ENCODE results near the gene PSMA8. TPM values are rescaled to one million over a fixed set of nuclear protein-coding genes. Genes with fewer than 3 reads are reported as not detected.

PSMA8 gene
- total and polyA plus RNA-seq, 2 of the 8 experiments (the other 6 are each of a cell fraction or from before 2014, with no cell fraction given) = not detected

GRCh38 chr18:26233208-26233607 is 99.5 kb downstream of the PSMA8 start (continued):
- TF ChIP-seq, protein P1, sequence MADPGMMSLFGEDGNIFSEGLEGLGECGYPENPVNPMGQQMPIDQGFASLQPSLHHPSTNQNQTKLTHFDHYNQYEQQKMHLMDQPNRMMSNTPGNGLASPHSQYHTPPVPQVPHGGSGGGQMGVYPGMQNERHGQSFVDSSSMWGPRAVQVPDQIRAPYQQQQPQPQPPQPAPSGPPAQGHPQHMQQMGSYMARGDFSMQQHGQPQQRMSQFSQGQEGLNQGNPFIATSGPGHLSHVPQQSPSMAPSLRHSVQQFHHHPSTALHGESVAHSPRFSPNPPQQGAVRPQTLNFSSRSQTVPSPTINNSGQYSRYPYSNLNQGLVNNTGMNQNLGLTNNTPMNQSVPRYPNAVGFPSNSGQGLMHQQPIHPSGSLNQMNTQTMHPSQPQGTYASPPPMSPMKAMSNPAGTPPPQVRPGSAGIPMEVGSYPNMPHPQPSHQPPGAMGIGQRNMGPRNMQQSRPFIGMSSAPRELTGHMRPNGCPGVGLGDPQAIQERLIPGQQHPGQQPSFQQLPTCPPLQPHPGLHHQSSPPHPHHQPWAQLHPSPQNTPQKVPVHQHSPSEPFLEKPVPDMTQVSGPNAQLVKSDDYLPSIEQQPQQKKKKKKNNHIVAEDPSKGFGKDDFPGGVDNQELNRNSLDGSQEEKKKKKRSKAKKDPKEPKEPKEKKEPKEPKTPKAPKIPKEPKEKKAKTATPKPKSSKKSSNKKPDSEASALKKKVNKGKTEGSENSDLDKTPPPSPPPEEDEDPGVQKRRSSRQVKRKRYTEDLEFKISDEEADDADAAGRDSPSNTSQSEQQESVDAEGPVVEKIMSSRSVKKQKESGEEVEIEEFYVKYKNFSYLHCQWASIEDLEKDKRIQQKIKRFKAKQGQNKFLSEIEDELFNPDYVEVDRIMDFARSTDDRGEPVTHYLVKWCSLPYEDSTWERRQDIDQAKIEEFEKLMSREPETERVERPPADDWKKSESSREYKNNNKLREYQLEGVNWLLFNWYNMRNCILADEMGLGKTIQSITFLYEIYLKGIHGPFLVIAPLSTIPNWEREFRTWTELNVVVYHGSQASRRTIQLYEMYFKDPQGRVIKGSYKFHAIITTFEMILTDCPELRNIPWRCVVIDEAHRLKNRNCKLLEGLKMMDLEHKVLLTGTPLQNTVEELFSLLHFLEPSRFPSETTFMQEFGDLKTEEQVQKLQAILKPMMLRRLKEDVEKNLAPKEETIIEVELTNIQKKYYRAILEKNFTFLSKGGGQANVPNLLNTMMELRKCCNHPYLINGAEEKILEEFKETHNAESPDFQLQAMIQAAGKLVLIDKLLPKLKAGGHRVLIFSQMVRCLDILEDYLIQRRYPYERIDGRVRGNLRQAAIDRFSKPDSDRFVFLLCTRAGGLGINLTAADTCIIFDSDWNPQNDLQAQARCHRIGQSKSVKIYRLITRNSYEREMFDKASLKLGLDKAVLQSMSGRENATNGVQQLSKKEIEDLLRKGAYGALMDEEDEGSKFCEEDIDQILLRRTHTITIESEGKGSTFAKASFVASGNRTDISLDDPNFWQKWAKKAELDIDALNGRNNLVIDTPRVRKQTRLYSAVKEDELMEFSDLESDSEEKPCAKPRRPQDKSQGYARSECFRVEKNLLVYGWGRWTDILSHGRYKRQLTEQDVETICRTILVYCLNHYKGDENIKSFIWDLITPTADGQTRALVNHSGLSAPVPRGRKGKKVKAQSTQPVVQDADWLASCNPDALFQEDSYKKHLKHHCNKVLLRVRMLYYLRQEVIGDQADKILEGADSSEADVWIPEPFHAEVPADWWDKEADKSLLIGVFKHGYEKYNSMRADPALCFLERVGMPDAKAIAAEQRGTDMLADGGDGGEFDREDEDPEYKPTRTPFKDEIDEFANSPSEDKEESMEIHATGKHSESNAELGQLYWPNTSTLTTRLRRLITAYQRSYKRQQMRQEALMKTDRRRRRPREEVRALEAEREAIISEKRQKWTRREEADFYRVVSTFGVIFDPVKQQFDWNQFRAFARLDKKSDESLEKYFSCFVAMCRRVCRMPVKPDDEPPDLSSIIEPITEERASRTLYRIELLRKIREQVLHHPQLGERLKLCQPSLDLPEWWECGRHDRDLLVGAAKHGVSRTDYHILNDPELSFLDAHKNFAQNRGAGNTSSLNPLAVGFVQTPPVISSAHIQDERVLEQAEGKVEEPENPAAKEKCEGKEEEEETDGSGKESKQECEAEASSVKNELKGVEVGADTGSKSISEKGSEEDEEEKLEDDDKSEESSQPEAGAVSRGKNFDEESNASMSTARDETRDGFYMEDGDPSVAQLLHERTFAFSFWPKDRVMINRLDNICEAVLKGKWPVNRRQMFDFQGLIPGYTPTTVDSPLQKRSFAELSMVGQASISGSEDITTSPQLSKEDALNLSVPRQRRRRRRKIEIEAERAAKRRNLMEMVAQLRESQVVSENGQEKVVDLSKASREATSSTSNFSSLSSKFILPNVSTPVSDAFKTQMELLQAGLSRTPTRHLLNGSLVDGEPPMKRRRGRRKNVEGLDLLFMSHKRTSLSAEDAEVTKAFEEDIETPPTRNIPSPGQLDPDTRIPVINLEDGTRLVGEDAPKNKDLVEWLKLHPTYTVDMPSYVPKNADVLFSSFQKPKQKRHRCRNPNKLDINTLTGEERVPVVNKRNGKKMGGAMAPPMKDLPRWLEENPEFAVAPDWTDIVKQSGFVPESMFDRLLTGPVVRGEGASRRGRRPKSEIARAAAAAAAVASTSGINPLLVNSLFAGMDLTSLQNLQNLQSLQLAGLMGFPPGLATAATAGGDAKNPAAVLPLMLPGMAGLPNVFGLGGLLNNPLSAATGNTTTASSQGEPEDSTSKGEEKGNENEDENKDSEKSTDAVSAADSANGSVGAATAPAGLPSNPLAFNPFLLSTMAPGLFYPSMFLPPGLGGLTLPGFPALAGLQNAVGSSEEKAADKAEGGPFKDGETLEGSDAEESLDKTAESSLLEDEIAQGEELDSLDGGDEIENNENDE (IDR thresholded peaks at IDR 0.05; ENCODE audit: insufficient replicate concordance, low read length) = no peak
- no peak for TF ChIP-seq SRF (IDR thresholded peaks at IDR 0.05; ENCODE audit: low read depth, low read length)

Measured in H1 (cell line).